HG02884 (cell line): ENCODE data around the gene FOXD4L4.
"Not testable (repeated sequence)": the region's sequence is repeated elsewhere in the genome, so short reads cannot be mapped to it uniquely, and the experiment has no call there.

Experiments used
- ATAC-seq: cut with Tn5 transposase; IDR thresholded peaks from one replicate; pipeline ENCODE4 v1.9.1; 2021; ENCODE audit warnings: mild to moderate bottlenecking, moderate library complexity; ENCODE audit not compliant: unreplicated experiment

Gene FOXD4L4

DNA sequence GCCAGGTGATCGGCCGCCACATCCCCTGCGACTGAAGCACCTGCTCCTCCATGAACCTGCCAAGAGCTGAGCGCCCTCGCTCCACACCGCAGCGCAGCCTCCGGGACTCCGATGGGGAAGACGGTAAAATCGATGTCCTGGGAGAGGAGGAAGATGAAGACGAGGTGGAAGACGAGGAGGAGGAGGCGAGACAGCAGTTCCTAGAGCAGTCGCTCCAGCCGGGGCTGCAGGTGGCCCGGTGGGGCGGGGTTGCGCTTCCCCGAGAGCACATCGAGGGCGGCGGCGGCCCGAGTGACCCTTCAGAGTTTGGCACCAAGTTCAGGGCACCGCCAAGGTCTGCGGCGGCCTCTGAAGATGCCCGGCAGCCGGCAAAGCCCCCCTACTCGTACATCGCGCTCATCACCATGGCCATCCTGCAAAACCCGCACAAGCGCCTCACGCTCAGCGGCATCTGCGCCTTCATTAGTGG, at the start of gene FOXD4L4:
FOXD4L4 (plus strand) TSS at position 51 of the 469 bp plus-strand sequence; CDS start at position 51, 0 bp downstream.
- not testable (repeated sequence) for ATAC-seq

DNA sequence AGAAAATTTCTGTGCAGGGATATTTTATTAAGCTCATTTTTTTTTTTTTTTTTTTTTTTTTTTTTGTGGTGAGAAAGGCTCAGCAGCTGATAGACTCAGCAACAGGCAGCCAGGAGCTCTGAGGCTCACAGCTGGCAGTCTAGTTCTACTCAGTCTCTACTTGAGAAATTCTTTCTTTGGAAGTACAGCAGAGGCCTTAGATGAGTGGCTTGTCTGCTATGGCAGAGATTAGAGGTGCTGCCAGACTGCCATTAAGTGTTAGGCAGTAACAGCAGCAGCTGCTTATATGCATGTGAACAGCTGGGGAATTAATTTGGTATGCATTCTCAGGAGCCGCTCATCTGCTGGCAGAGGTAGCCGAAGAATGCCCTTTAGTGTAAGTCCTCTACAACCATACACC, 33.4 kb upstream of the FOXD4L4 start:
- ATAC-seq, result not testable (repeated sequence)

GRCh38 chr9:65714445-65714844, 22.5 kb upstream of the FOXD4L4 start:
- ATAC-seq, result not testable (repeated sequence)

DNA sequence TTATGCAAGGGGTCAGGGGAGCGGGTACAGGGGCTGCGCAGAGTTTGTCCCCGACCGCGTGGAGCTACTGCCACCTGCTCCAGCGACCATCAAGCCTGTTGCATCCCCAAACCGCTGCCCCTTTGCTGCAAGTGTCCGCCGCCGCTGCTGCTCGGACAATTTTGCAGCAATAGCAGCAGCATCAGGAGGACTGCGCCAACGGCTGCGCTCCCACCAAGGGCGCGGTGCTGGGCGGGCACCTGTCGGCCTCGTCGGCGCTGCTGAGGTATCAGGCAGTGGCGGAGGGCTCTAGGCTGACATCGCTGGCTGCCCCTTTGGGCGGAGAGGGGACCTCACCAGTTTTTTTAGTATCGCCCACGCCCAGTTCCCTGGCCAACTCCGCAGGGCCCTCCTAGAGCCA, 1.2 kb downstream of the FOXD4L4 start:
- not testable (repeated sequence) for ATAC-seq
